Ovary (tissue), 3 donors: Measurements from ENCODE around the gene VPS8.

Experiments
- CTCF ChIP-seq, 3 donors: fragments of 450-650 bp in 2 of 3; fragments of 200-600 bp in 1 of 3; IDR thresholded peaks; one replicate each; pipeline versions ENCODE4 v1.5.1 to v1.8.0; 2016 to 2022; ENCODE audit warnings: antibody characterized with exemption in 3 of 3, mild to moderate bottlenecking in 1 of 3
- EP300 ChIP-seq: sonication (generic); formaldehyde crosslinking; IDR thresholded peaks from one replicate; pipeline ENCODE4 v1.6.1; 2017; ENCODE audit warnings: antibody characterized with exemption
- POLR2A ChIP-seq: fragments of 450-650 bp; IDR thresholded peaks from one replicate; pipeline ENCODE4 v1.6.1; 2017; ENCODE audit warnings: antibody characterized with exemption, mild to moderate bottlenecking, moderate library complexity
- donor health status: DM: no; HTN: no; CAD: no.

GRCh38 chr3:185090811-185091210, 278.8 kb downstream of the VPS8 start:
- TF ChIP-seq CTCF (IDR thresholded peaks at IDR 0.05), result no peak
- TF ChIP-seq POLR2A, result no peak
- no peak for TF ChIP-seq EP300
